Activated B cell treated with CpG ODN at 0.5 μM for 24 hours (primary cell): ENCODE data around the gene RASL10A. TPM values are rescaled to one million over a fixed set of nuclear protein-coding genes. Genes with fewer than 3 reads are reported as not detected.

Source experiments
- ATAC-seq: fragments of 200-7000 bp; cut with Tn5 transposase; one replicate; pipeline ENCODE4 v1.10.0; 2021; ENCODE audit warnings: low read depth, mild to moderate bottlenecking, moderate library complexity
- CTCF ChIA-PET: fragments of 350-600 bp; sonication (Branson Sonifier 250); formaldehyde crosslinking; loops from one replicate; lab custom pipeline; 2021; ENCODE audit warnings: antibody characterized with exemption; lab: Charles Lee
- POLR2A ChIA-PET: fragments of 350-600 bp; sonication (Branson Sonifier 250); formaldehyde crosslinking; loops from one replicate; lab custom pipeline; 2021; ENCODE audit warnings: antibody characterized with exemption; lab: Charles Lee
- DNase-seq: peaks from one replicate; pipeline ENCODE4 v3.0.0; 2022
- H3K27ac Mint-ChIP-seq: one replicate; pipeline ENCODE4 v1.8.0; 2020; ENCODE audit warnings: mixed read lengths
- H3K27me3 Mint-ChIP-seq: one replicate; pipeline ENCODE4 v1.8.0; 2021; ENCODE audit warnings: mixed read lengths
- H3K36me3 Mint-ChIP-seq: one replicate; pipeline ENCODE4 v1.8.0; 2021; ENCODE audit warnings: low read depth, mixed read lengths
- H3K4me1 Mint-ChIP-seq: one replicate; pipeline ENCODE4 v1.8.0; 2021; ENCODE audit warnings: mixed read lengths
- H3K4me3 Mint-ChIP-seq: one replicate; pipeline ENCODE4 v1.8.0; 2020; ENCODE audit warnings: mild to moderate bottlenecking, mixed read lengths
- H3K9me3 Mint-ChIP-seq: one replicate; pipeline ENCODE4 v1.8.0; 2020; ENCODE audit warnings: mixed read lengths
- intact Hi-C: fragments of 100-400 bp; cut with micrococcal nuclease; formaldehyde crosslinking; loops from one replicate; pipeline ENCODE4 v1.15.1; 2024
- total RNA-seq: library from RNA; stranded (reverse); gene quantifications from 2 replicates; pipeline ENCODE4 v1.2.3, GENCODE V29; 2022
- TF ChIP-seq, protein P1 (sequence below): fragments of 200-600 bp; IDR thresholded peaks from one replicate; pipeline ENCODE4 v1.8.0; 2022; ENCODE audit warnings: antibody characterized with exemption, mild to moderate bottlenecking

The RASL10A gene
- total RNA-seq, 1 donor from 2014 or later, result 1.0 TPM

DNA sequence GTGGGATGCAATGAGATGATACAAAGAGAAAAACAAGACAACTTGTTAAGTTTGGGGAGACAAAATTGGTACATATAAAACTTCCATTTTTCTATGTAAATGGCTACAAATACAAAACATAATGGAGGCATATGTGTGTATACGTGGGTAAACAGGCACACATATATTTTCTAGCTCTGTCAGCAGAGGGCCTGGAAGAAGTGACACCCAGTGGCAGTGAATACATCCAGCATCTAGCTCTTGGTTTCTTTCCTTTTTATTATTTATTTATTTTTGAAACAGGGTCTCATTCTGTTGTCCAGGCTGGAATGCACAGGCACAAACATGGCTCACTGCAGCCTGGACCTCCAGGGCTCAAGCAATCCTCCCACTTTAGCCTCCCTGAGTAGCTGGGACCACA is 5.0 kb upstream of the RASL10A start:
- Mint-ChIP-seq H3K4me3 (no peak overlapping the region), H3K36me3 (no peaks in the 10 kb centered on the region), H3K4me1 (no peaks in the 10 kb centered on the region), H3K9me3 (no peaks in the 10 kb centered on the region), H3K27me3 (peaks cover 5% of the 10 kb centered on the region), H3K27ac (no peak overlapping the region)
- ATAC-seq, result no peak
- DNase-seq, result no peak
- ChIA-PET CTCF (no interaction called here), POLR2A (no interaction called here)
- TF ChIP-seq, protein P1, sequence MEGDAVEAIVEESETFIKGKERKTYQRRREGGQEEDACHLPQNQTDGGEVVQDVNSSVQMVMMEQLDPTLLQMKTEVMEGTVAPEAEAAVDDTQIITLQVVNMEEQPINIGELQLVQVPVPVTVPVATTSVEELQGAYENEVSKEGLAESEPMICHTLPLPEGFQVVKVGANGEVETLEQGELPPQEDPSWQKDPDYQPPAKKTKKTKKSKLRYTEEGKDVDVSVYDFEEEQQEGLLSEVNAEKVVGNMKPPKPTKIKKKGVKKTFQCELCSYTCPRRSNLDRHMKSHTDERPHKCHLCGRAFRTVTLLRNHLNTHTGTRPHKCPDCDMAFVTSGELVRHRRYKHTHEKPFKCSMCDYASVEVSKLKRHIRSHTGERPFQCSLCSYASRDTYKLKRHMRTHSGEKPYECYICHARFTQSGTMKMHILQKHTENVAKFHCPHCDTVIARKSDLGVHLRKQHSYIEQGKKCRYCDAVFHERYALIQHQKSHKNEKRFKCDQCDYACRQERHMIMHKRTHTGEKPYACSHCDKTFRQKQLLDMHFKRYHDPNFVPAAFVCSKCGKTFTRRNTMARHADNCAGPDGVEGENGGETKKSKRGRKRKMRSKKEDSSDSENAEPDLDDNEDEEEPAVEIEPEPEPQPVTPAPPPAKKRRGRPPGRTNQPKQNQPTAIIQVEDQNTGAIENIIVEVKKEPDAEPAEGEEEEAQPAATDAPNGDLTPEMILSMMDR, result no peak
- intact Hi-C loops, result no loop called here

DNA sequence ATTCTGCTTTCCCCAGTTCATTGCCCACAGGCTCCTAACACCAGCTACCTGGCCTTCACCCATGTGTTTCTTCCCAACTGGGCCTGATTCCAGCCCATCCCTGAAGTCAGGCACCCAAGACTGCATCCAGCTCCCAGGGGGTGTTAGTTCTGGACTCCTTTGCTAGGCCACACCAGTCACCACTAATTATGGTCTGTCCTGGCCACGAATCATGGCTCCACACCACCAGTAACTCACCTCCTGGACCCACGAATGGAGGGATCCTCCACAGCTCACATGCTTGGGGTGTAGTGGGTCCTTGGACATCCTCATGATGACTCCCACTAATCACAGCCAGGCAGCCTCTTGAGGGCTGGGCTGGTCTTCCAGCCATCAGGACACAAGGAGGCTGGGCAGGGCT is 3.6 kb upstream of the RASL10A start:
- H3K9me3 Mint-ChIP-seq, result no peaks in the 10 kb centered on the region
- ChIA-PET POLR2A (no interaction called here), CTCF (no interaction called here)
- H3K4me1 Mint-ChIP-seq, result peaks cover 8% of the 10 kb centered on the region
- DNase-seq (no peak), ATAC-seq (no peak)
- TF ChIP-seq, protein P1, result no peak
- H3K36me3 Mint-ChIP-seq, result no peaks in the 10 kb centered on the region
- peaks cover 12% of the 10 kb centered on the region for H3K27me3 Mint-ChIP-seq
- H3K27ac Mint-ChIP-seq, result no peak overlapping the region
- intact Hi-C loops, result no loop called here
- H3K4me3 Mint-ChIP-seq, result no peak overlapping the region

DNA sequence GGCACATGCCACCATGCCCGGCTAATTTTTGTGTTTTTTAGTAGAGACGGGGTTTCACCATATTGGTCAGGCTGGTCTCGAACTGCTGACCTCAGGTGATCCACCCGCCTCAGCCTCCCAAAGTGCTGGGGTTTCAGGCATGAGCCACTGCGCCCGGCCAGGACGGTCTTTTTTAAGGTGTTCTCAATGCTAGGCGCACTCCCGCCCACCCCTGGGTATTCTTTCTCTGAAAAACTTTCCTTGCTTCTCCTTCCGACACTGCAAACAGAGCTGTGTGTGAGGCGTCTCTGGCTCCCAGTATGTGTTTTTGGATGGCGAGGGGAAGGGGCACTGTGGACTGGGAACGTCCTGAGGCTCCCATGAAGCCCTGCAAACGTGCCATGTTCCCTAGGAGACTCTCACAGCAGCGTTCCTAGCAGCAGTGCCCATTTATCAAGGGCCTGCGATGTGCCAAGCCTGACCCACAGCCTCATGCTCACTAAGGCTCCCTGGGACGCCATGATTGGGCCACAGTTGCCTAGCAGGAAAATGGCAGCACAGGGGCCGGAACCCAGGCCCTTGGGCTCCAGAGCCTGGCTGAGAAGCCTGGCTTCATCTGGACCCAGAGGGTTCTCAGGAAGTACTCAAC is 2.4 kb upstream of the RASL10A start:
- ChIA-PET CTCF (no interaction called here), POLR2A (no interaction called here)
- H3K4me3 Mint-ChIP-seq, result no peak overlapping the region

DNA sequence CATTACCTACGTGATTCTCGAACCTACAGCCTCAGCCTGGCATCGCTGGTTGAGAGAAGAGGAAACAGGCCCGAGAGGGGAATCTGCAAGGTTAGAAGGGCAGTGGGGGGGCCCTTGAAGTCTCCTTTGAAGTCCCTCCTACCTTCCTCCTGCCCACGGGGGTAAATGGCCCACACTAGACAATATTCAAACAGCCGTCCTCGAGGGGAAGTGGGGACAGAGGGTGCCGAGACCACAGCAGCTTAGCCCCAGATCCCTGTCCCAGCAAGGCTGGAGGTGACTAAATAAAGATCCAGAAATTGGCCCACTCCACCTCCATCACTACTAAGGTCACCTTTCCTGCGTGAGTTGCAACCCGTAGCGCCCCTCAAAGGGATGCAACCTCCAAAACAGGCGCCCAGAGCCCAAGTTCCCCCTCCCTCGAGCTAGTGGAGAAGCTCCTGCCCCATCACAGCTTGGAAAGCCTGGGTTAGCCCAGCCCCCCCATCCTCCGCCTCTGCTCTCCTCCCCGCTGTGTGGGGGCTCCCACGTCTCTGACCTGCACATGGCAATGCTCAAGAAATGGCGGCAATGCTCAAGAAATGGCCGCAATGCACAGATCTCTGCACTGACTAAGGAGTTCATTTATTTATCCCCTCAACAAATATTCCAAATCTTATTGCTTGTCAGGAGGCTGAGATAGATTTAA is 788 bp upstream of the RASL10A start:
- Mint-ChIP-seq H3K27me3 (peaks cover 33% of the 10 kb centered on the region), H3K36me3 (no peaks in the 10 kb centered on the region), H3K4me1 (peaks cover 23% of the 10 kb centered on the region), H3K27ac (no peak overlapping the region), H3K4me3 (no peak overlapping the region), H3K9me3 (no peaks in the 10 kb centered on the region)
- CTCF ChIA-PET, result no interaction called here
- POLR2A ChIA-PET, result interaction anchor here (0.5 kb wide), 1 partner anchor 54 kb away, joined by 3 read pairs; no protein-coding TSS in a partner anchor
- intact Hi-C loops, result no loop called here
- TF ChIP-seq, protein P1, result no peak
- no peak for ATAC-seq
- no peak for DNase-seq

More for the DNA sequence above, 2.4 kb upstream of the RASL10A start:
- Mint-ChIP-seq H3K27me3 (peaks cover 22% of the 10 kb centered on the region), H3K27ac (no peak overlapping the region), H3K4me1 (peaks cover 19% of the 10 kb centered on the region), H3K36me3 (no peaks in the 10 kb centered on the region), H3K9me3 (no peaks in the 10 kb centered on the region)
- ATAC-seq, result no peak
- TF ChIP-seq, protein P1, result no peak
- no peak for DNase-seq
- intact Hi-C loops, result no loop called here

DNA sequence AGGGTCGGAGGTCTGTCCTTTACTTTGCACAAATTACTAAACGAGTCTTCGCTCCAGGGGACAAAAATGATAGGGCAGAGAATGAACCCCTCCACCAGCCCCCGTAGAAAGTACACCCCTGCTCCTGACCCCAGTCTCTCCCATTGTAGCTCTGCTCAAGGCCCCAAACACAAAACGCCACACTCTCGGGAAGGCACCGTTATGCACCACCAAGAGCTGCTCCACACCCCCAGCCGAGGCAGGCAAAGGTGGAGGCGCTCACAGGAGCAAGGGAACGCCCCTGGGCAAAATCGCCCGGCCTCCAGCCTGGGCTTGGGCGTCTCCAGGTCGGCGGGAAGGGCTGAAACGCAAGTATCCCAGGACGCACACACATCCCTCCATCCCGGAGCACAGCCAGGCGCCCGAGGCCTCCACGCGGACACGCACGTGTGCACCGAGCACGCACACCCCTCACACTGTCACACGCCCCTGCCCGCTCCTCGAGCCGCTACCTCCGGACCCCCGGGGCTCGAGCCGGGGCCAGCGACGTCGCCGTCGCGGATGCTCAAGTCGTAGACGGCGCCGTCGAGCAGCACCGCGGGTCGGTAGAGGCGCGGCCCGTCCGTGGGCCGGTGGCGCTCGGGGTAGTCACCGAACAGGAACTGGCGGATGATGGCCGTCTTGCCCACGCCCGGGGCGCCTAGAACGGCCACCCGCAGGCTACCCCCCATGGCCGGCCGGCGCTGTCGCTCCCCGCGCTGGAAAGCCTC is 786 bp downstream of the RASL10A start:
- TF ChIP-seq, protein P1, result no peak
- no peak overlapping the region for H3K27ac Mint-ChIP-seq
- ChIA-PET POLR2A (interaction anchor here (0.5 kb wide), 1 partner anchor 245 kb away, joined by 4 read pairs; no protein-coding TSS in a partner anchor), CTCF (no interaction called here)
- no peaks in the 10 kb centered on the region for H3K9me3 Mint-ChIP-seq
- intact Hi-C loops, result no loop called here
- H3K4me1 Mint-ChIP-seq, result peaks cover 31% of the 10 kb centered on the region
- H3K36me3 Mint-ChIP-seq, result no peaks in the 10 kb centered on the region
- peaks cover 34% of the 10 kb centered on the region for H3K27me3 Mint-ChIP-seq
- no peak for ATAC-seq
- H3K4me3 Mint-ChIP-seq, result peak overlapping the region; percentile 52
- no peak for DNase-seq
